Endothelial cell of umbilical vein (primary cell): ENCODE data around the gene SPZ1.

Experiments
- EZH2 ChIP-seq: IDR thresholded peaks from 2 replicates; pipeline ENCODE4 v1.6.1; 2012; ENCODE audit warnings: borderline replicate concordance, low read depth, mild to moderate bottlenecking, moderate library complexity, low read length, inconsistent platforms; ENCODE audit not compliant: severe bottlenecking
- FOS ChIP-seq: IDR thresholded peaks from 2 replicates; pipeline ENCODE4 v1.6.1; 2011; ENCODE audit warnings: mild to moderate bottlenecking, low read length, moderate library complexity, borderline replicate concordance; ENCODE audit not compliant: insufficient read depth
- GATA2 ChIP-seq: IDR thresholded peaks from 2 replicates; pipeline ENCODE4 v1.7.0; 2011; ENCODE audit warnings: low read depth, mild to moderate bottlenecking, moderate library complexity, mixed read lengths, low read length; ENCODE audit not compliant: insufficient read length, insufficient read depth
- JUN ChIP-seq: IDR thresholded peaks from 2 replicates; pipeline ENCODE4 v1.6.1; 2011; ENCODE audit warnings: borderline replicate concordance, low read depth; ENCODE audit not compliant: insufficient read length, insufficient read depth
- MYC ChIP-seq: IDR thresholded peaks from one replicate; pipeline ENCODE4 v1.6.1; 2011; ENCODE audit warnings: mild to moderate bottlenecking, low read depth, low read length
- POLR2A ChIP-seq: IDR thresholded peaks from 2 replicates; pipeline ENCODE4 v1.6.1; 2012; ENCODE audit warnings: low read depth, mild to moderate bottlenecking, control low read depth, low read length
- POLR2AphosphoS5 ChIP-seq: IDR thresholded peaks from 2 replicates; pipeline ENCODE4 v1.6.1; 2012; ENCODE audit warnings: low read depth, mild to moderate bottlenecking, control low read depth, low read length, moderate library complexity; ENCODE audit not compliant: insufficient read depth
- TF ChIP-seq, protein P1 (sequence below), 2 donors: IDR thresholded peaks; 1 replicate in 1 of 2; 2 replicates in 1 of 2; pipeline ENCODE4 v1.5.1; 2011; ENCODE audit warnings: low read length in 2 of 2, mild to moderate bottlenecking in 2 of 2, moderate library complexity in 2 of 2, control low read depth in 1 of 2, inconsistent platforms in 1 of 2, low read depth in 1 of 2; ENCODE audit not compliant: insufficient read depth in 1 of 2; ENCODE audit errors: extremely low read depth in 1 of 2
- TF ChIP-seq, protein P2 (sequence below): IDR thresholded peaks from 2 replicates; pipeline ENCODE4 v1.6.1; 2011; ENCODE audit not compliant: insufficient read depth, insufficient read length

DNA sequence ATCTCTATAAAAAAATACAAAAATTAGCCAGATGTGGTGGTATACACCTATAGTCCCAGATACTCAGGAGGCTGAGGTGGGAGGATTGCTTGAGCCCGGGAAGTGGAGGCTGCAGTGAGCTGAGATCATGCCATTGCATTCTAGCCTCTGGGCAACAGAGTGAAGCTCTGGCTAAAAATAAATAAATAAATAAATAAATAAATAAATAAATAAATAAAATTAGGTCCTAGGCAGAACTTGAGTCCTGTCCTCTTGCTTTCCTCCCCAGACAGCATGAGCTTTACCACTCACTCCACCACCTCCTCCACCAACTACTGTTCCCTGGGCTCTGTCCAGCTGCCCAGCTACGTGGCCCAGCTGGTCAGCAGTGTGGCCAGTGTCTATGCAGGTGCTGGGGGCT is 31.6 kb upstream of the SPZ1 start:
- TF ChIP-seq POLR2AphosphoS5 (no peak), POLR2A (no peak), EZH2 (no peak), JUN (no peak), FOS (no peak), MYC (no peak), GATA2 (no peak)
- TF ChIP-seq, protein P1, sequence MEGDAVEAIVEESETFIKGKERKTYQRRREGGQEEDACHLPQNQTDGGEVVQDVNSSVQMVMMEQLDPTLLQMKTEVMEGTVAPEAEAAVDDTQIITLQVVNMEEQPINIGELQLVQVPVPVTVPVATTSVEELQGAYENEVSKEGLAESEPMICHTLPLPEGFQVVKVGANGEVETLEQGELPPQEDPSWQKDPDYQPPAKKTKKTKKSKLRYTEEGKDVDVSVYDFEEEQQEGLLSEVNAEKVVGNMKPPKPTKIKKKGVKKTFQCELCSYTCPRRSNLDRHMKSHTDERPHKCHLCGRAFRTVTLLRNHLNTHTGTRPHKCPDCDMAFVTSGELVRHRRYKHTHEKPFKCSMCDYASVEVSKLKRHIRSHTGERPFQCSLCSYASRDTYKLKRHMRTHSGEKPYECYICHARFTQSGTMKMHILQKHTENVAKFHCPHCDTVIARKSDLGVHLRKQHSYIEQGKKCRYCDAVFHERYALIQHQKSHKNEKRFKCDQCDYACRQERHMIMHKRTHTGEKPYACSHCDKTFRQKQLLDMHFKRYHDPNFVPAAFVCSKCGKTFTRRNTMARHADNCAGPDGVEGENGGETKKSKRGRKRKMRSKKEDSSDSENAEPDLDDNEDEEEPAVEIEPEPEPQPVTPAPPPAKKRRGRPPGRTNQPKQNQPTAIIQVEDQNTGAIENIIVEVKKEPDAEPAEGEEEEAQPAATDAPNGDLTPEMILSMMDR (IDR thresholded peaks at IDR 0.05; ENCODE audit: extremely low read depth in 1 of 2, insufficient read depth in 1 of 2, low read depth in 1 of 2, low read length in 2 of 2): no peak
- TF ChIP-seq, protein P2, sequence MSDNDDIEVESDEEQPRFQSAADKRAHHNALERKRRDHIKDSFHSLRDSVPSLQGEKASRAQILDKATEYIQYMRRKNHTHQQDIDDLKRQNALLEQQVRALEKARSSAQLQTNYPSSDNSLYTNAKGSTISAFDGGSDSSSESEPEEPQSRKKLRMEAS: no peak
